Activated CD8-positive, alpha-beta memory T cell treated with anti-CD3 and anti-CD28 coated beads, Interleukin-2, amount 50 U/mL, for 4 hours (primary cell): Measurements from ENCODE around the gene TRIM31.

ENCODE experiments used
- DNase-seq: peaks from one replicate; pipeline ENCODE4 v3.0.0-alpha.2; 2020

Gene TRIM31, protein sequence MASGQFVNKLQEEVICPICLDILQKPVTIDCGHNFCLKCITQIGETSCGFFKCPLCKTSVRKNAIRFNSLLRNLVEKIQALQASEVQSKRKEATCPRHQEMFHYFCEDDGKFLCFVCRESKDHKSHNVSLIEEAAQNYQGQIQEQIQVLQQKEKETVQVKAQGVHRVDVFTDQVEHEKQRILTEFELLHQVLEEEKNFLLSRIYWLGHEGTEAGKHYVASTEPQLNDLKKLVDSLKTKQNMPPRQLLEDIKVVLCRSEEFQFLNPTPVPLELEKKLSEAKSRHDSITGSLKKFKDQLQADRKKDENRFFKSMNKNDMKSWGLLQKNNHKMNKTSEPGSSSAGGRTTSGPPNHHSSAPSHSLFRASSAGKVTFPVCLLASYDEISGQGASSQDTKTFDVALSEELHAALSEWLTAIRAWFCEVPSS

DNA sequence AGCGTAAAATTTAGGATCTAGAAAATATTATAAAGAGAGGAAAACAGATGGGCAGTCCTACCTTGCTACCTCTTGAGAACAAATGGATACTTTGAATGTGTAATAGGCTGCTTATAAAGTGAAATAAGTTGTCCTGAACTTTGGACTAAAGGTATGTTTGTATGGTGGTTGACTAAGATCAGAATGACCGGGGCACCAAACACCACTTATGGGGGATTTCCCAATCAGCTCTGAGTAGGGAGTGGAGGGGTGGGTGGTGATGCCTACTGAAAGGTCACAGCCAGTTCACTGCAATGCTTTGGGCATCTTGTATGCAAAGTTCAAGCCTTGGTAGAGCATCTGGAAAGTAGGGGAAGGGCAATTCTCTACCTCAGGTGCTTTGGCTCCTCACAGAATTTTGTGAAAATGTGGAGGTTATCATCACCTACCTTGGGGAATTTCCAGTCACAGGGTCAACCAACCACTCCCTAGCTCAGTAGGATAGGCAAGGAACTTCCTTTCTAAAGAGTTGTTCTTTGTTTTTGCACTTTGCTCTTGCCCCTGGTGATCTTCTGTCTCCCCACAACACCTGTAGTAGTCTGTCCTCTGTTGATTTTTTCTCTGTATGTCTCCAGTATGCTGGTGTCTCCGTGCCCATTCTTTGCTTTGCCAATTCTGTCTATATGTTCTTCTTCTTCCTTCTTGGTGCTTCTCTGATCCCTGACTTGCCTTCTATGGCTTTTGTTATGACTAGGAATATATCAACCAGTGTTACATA is at the start of gene TRIM31:
Gene TRIM31, minus strand, starts transcription at position 88 of the 757 bp plus-strand sequence. CDS start 285 bp downstream, outside the sequence.
- DNase-seq = no peak

DNA sequence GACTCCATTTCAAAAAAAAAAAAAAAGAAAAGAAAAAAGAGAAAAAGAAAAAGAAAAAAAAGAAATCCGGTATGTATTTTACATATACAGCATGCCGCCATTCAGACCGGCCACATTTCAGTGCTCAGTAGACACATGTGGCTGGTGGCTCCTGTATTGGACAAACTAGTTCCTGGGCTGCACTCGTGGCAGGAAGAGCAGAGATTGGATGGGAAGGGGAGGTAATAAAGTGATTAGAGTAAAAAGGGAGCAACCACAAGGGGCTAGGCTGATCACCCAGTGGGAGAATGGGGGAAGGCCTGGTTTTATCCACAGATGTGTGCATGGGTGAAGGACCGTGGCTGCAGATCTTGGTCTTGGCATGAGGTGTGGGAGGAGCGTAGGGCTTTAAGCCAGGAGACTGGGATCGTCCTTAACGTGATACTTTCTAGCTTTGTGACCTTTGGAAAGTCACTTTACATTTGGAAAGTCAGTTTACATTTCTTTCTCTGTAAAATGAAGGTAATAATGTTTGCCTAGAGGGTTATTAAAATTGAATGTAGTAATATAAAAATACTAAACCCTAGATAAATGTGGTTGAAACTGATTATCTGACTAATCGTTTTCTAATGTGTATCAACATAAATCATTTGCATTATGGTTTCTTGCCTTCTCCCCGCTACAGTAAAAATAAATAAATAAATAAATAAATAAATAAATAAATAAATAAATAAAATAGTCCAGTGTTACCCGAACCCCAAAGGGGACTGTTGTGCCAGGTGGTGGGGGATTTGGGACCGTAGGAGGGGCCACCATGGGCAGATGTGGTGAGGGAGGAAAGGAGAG is 49.6 kb upstream of the TRIM31 start:
- no peak for DNase-seq

DNA sequence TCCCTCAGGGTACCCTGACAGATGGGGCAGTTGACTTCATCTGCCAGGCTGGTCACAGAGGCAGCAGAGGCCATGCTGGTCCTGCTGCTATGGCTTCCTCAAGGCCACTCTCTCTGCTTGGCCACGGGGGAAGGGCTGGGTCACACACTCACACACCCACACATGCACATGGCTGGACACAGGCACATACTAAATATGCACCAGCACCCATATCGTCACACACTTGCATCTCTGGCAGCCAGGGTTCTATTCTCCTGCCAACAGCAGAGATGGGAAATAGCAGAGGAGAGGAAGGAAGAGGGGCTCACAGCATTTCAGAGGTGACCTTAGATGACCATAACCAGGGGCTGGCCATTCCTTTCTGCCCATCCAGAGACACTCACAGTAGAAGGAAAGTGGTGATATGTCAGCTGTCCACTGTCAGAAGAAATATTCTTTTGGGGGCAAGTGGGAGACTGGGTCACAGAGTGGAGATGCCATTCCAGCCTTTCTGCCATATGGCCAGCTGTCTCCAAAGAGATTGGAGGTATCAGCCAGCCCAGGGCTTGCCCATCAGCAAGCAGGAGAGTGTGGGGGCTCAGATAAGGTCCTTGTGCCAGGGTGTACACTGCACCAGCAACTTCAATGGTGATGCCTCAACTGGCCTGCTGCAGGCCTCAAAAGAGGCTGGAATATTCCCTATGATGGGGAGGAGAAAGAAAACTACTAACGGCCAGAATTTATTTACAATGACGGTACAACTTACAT is 48.1 kb upstream of the TRIM31 start, which contains the start of gene TRIM10:
Gene TRIM10, minus strand, starts transcription at position 427 of the 747 bp plus-strand sequence. Its CDS starts 353 bp downstream, at position 74.
- no peak for DNase-seq

DNA sequence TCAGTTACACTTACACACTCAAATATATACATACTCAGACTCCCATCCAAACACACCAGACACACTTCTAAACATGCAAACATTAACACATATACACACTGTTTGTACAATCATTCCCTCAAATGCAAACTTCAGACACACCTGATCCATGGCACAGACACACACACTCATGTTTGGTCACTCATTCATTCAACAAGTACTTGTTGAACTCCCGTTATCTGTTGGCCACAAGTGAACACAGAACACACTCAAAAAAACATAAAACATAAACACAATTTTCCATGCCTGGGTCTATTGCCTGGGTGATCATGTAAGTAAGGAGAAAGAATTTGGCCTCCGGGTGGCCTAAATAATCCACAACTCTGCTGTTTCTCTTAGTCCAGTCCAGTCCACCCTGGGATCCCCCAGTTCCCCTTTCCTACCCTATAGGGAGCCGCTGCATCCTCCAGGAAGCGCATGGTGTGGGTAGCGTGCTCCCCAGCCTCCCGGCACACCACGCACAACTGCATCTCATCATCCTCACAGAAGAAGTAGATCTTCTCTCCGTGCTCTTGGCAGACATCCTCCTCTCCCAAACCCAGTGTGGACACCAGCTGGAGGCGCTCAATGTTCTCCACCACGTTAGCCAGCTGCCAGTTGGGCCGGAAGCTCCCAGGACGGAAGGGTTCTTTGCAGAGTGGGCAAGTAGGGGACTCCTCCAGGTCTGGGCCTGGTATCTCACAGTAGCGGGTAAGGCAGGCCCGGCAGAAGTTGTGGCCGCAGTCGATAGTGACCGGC is 47.3 kb upstream of the TRIM31 start:
- no peak for DNase-seq

DNA sequence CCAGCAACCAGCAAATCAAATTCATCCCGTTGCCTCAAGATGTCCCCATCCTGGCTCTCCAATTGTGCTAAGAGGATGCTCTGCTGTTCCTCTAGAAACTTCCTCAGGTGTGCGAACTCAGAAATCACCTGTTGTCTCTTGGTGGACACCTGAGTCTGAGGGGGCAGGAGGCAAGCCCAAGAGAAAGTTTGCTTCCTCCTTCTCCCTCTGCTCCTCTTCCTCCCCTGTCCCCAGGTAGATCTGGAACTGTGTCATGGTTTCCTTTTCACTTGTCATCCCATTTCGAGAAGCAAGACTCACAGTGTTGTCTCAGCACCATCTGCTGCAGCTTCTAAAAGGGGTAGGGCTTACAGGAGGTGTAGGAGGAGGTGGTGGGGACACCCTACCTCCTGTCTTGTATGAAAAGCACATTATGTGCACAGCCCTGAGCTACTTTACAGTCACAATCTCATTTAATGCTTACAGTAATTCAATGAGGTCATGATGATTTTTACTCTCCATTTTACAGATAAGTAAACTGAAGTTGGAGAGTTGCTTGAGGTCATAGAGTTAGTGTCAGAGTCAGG is 45.7 kb upstream of the TRIM31 start:
- DNase-seq = no peak

DNA sequence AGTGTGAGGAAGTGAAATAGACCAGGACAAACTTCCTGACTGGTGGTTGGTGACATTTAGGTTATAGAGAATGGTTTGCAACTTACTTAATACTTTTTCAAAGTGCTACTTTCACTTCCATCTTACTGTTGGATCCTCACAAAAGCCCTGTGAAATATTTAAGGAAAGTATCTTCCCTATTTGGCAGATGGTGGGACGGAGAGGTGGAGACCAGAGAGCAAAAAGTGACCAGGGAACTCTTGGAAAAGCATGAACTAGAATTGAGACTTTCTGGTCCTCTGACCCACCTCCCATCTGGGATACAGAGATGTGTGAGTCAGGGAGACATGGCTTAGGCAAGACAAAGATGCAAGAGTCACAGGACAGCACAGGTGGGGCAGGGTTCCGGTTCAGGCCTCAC is 45.1 kb upstream of the TRIM31 start:
- DNase-seq = no peak

DNA sequence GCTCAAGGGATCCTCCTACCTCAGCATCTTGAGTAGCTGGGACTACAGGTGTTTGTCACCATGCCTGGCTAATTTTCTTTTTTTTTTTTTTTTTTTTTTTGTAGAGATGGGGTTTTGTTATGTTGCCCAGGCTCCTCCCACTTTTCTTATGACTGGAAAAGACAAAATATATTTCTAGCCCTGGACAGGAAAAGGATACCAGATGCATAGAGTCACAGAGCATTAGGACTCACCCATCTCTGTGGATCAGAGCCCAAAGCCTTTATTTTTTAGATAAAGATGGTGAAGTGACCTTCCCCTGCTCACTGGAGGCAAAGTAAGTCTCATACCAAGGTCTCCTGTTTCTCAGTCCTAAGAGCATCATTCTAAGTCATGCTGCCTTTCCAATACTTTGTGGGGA is 44.7 kb upstream of the TRIM31 start:
- no peak for DNase-seq

DNA sequence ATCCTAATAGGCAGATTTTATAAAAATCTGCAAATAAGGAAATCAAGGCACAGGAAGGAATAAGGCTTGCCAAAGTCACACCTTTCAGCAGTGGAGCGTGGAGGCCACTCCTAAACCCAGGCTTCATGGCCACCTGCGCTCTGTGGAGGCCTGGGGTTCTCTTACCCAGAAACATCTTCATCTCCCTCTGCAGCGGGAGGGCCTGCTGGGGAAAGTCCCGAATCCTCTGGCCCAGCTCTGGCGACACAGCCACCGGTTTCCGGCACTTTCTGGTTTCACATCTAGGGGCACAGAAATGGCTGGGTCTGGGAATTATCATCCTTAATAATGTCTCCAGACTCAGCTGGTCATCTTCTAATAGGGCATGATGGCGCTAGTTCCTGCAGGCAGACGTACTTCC is 43.9 kb upstream of the TRIM31 start:
- DNase-seq = no peak

DNA sequence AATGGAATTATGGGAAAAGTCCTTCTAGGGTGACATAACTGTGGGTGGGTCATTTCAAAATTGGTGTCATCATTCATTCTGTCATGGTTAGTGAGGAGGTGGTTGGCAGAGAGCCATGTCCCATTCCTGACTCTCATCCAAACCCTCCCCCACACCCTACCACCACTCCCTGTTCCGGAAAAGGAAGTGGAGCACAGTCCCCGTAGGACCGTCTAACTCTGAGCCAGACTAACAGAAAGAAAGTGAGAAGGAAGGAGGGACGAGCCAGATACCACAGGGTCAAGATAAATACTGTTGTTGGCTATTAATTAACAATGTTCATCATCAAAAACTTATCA is 43.3 kb upstream of the TRIM31 start:
- no peak for DNase-seq

DNA sequence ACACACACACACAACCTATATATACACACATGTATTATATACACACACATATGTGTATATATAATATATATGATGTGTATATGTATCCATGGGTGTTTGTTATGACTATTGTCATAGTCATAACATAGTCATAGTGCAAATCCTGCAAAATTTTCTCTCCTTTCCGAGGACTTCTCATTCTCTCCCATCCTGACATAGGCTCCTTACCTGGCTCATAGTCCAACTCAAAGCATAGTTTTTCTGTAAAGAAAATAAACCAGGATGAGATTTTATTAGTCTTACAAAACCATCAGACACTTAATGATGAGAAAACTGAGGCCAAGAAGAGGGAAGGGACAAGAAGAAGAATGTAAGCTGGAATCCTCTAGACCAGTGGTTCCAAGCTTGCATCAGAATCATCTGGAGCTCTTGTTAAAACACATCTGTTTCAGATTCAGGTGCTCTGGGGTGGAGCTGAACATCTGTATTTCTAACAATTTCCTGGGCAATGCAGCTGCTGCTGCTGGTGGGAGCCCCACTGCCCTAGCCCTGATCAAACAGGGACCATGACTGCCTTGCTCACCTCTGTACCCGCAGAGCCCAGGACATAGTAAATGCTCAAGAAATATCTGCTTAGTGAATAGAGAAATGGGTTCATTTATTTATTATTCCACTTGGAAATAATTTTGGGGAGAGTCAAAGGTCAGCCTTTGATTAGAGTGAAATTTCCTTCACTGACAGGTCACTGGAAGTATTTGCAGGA is 42.8 kb upstream of the TRIM31 start:
- no peak for DNase-seq

DNA sequence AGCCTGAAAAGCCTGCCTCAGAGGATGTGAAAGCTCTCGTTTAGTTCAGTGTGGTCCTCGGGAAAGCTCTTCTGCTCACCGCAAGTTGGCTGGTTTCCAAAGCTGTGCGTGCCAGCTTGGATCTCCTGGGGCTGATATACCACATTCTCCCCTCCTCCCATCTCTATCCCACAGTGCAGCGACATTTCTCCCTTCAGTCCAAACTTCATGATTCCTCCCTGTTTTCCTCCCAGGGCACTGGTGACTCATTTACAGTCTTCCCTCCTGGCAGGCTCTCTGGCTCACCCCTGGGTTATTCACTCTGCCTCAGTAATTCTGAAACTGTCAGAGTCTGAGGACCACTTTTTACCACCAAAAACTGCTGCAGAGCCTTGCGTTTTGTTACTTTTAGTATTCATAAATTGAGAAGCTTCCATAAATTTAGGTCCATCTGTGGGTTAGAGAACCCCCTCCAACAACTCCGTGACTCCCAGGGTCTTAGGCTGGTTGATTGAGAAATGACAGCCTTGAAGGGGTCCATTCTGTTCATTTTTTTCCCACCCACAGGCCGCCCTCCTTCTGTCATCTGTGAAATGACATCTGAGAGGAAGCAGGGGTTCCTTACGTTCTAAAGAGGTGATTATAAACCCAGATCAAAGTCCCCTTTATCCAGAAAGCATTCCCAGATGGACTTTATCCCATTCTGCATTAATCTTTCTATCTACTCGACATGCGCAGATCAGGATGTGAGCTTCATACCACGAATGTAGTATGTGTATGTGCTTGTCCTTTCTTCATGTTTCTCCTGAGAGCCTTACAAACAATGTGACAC is 42.0 kb upstream of the TRIM31 start:
- no peak for DNase-seq

DNA sequence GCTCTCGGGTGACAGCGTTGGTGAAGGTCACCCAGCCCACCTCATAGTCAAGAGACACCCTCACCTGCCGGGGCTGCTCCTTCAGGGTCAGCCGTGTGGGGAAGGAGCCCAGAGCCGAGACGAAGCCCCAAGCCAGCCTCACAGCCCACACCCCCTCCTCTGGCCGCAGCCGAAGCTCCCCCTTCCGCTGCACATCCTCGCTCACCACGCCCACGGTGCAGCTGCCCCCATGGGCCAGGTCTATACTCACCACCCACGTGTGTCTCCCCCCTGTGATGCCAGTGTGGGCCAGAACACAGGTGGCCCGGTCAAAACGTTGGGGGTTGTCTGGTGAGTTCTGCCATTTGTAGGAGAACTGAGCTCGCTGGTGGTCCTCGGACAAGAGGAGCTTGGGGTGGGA is 41.2 kb upstream of the TRIM31 start:
- no peak for DNase-seq

DNA sequence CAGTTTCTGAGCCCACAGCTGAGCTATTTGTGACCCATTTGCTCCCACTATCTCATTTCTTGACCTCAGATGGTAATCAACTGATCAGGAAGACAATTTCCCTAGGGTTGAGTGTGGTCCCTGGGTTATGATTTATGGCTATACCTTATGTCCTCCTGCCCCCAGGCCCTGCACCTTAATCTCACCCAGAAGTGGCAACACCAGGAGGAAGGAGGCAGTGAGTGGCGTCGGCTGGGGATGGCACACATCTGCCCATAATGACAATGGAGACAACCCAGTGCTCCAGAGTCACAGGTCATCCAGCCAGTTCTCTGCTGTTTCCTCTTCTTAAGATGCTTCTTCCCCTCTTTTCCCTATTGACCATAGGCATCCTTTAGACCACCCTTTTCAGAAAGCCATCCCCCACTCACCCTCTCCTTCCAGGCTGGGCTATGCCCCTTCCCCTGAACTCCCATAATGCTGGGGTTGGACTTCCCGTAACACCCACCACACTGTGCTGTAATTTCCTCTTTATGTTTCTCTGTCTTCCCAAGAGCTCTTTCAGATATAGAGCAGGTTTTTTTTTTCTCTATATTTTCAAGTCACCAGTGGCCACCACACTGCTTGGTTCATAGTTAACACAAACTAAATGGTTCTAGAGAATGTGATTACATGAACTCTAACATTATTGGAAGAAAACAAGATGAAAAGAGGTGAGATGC is 40.2 kb upstream of the TRIM31 start:
- DNase-seq = no peak

DNA sequence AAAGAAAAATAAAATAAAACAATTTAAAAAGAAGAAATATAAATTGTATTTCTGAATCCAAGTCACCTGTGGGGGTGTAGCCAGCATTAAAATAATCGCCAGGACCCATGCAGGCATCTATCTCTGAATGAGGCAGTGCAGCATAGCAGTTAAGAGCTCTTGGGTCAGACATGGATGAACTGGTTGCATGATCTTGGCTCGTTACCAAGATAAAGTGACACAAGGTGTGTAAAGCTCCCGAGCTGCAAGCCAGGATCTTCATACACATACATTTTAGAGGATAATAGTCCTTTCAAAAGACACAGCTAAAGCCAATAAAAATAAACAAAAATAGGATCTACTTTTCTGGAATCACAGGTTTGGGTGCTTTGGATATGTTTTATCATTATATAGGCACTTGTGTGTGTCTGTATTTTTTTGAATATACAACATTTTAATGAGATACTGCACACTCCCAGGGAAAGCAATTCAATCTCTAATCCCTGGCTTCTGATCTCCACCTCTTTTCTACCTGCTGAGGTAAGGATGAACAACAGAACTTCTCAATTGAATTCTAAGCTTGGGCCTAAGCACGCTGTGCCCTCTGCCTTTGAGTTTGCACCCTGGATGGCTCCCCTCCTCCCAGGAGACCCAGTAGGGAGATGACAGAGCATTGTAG is 39.3 kb upstream of the TRIM31 start:
- no peak for DNase-seq

DNA sequence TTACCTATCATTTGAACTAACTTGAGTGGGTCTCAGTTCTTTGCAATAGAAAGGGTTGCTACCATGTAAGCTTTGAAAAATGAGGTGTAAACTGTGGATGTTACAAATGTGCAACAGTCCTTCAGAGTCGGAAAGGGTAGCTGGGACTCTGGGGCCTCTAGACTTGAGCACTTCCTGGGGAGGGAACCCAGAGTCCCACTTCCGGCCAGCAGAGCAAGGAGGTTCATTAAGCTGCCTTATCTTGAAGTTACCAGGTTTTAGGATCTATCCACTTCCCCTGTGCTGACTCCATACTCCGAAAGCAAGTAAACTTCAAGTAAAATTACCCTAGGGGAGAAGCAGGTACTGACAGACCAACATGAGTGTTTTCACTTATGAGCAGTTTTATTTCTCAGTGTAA is 38.7 kb upstream of the TRIM31 start:
- no peak for DNase-seq

DNA sequence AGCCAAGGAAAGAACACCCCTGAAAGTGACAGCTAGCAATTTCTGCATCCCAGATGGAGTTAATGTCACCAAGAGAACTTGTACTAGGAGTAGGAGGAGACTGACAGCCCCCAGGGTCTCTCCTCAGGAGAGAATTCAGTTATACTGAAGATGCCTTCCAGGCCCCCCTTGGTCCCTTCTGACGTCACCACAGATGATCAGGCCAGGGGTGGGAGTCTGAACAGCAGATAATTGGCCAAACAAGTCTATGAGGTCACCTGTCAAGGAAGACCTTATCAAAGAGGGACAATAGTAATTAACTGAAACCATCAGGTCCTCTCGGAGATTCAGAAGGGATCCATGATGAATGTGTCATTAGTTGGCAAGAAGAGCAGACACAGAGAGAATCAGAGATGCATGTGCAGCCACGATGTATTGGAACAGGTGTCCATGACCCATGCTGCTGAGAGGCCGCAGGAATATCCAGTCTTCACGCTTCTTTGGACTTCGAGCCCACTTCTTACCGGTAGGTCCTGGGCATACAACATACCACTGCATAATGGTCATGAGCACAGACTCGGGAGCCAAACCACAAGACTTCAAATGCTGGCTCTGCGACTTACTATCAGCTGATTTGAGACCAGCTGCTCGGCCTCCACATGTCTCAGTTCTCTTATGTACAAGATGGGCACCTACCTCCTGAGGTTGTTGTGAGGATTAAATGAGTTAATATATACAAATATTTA is 37.9 kb upstream of the TRIM31 start:
- no peak for DNase-seq

DNA sequence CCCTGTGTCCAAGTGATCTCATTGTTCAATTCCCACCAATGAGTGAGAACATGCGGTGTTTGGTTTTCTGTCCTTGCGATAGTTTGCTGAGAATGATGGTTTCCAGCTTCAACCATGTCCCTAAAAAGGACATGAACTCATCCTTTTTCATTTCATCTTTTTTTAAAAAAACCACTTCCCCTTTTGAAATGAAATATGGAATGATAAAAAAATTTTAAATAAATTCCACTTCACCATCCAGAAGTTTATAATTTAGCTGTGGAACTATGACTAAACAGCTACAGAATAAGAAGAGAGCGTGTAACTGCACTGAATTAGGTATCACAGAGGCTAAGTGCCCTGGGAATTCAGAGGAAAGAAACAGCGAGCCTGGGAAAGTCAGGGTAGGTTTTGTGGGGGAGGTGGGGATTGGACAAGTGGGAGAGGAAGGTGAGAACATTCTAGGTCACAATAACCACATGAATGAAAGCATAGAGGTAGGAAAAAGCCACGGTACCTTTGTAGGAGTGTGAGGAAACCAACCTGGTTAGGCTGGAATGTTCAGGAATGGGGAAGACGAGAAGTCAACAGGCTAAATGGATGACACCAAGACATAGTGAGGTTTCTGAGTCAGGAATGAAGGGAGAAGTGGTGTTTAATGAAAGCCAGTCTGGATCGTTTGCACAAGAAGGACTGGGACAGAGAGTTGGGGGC is 37.1 kb upstream of the TRIM31 start:
- DNase-seq = no peak
